Fibroblast of lung (primary cell): Measurements from ENCODE around the gene ADPGK.

Source experiments
- EZH2 ChIP-seq: IDR thresholded peaks from 2 replicates; pipeline ENCODE4 v1.5.1; 2012; ENCODE audit warnings: low read length, control low read depth, mild to moderate bottlenecking; ENCODE audit errors: missing control alignments
- TF ChIP-seq, protein P1 (sequence below), 2 donors: IDR thresholded peaks in 1 of 2; conservative IDR thresholded peaks in 1 of 2; 1 replicate in 1 of 2; 2 replicates in 1 of 2; pipeline ENCODE4 v1.5.1; 2011 to 2012; ENCODE audit warnings: low read length in 2 of 2, control low read depth in 1 of 2, inconsistent platforms in 1 of 2, low read depth in 1 of 2, mild to moderate bottlenecking in 1 of 2

DNA sequence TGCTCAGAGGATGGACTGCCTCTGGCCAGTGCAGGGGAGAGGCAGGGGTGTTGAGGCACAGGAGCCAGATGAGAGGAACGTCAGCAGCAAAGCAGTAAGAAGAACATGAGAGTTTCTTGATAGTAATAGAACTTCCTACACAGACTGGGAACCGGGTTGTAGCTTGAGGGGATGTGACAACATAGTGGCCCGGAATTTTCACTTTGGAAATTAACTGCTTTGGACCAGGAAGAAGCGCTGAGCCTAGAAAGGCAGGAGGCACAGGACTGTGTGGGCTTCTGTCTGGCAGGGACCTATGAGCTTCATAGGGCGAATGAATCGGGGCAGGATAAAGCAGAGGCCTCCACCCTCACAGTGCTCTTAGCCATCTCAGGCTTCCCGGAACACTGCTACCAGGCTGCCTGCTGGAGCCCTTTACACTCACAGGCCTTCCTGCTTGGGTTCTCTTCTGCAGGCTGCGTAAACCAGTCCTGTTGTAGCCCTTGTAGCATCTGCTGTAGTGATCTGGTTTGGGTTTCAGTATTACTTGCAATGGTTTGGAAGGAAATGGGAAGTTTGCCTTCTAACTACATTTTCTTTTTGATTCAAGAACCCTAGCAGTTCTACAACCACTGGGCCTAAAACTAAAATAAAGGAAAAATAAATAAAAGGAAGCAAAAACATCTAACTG, 3.3 kb upstream of the ADPGK start:
- TF ChIP-seq, protein P1, sequence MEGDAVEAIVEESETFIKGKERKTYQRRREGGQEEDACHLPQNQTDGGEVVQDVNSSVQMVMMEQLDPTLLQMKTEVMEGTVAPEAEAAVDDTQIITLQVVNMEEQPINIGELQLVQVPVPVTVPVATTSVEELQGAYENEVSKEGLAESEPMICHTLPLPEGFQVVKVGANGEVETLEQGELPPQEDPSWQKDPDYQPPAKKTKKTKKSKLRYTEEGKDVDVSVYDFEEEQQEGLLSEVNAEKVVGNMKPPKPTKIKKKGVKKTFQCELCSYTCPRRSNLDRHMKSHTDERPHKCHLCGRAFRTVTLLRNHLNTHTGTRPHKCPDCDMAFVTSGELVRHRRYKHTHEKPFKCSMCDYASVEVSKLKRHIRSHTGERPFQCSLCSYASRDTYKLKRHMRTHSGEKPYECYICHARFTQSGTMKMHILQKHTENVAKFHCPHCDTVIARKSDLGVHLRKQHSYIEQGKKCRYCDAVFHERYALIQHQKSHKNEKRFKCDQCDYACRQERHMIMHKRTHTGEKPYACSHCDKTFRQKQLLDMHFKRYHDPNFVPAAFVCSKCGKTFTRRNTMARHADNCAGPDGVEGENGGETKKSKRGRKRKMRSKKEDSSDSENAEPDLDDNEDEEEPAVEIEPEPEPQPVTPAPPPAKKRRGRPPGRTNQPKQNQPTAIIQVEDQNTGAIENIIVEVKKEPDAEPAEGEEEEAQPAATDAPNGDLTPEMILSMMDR (conservative IDR thresholded peaks at IDR 0.05 in 1 of 2, IDR thresholded peaks at IDR 0.05 in 1 of 2; ENCODE audit: low read depth in 1 of 2, low read length in 2 of 2): no peak
- no peak for TF ChIP-seq EZH2
